ENCODE data around the gene IFNL1. TPM values are rescaled to one million over a fixed set of nuclear protein-coding genes. Genes with fewer than 3 reads are reported as not detected.

Gene IFNL1
- polyA plus RNA-seq, 4 donors: not detected

DNA sequence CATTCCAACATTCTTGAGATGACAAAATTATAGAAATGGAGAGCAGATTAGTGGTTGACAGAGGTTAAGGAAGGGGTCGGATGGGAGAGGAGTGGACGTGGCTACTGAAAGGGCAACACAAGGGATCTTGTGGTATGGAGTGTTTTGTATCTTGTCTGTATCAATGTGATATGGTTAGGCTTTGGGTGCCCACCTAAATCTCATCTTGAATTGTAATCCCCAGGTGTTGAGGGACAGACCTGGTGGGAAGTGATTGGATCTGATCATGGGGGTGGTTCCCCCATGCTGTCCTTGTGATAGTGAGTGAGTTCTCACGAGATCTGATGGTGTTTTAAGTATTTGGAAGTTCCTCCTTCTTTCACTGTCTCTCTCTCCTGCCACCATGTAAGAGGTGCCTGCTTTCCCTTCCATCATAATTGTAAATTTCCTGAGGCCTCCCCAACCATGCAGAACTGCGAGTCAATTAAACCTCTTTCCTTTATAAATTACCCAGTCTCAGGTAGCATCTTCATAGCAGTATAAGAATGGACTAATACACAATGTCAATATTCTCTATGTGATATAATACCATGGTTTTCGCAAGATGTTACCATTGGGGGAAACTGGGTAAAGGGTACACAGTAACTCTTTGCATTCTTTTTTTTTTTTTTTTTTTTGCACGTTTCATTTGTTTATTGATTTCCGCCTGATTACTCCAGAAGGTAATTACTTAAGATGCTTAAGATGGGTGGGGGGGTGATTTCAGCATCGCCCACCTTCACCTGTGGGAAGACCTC, 42.6 kb upstream of the IFNL1 start:
- Histone ChIP-seq H3K9me3 (ENCODE audit: control insufficient read depth in 2 of 2, insufficient read depth in 1 of 2, low read depth in 1 of 2, low read length in 1 of 2) (peaks cover 0 to 8% of the 10 kb centered on the region in 2 donors), H3K4me3 (ENCODE audit: low read depth in 1 of 3, low read length in 3 of 3) (no peak overlapping the region), H3K4me1 (ENCODE audit: control insufficient read depth in 3 of 3, insufficient read depth in 2 of 3, low read depth in 1 of 3, low read length in 2 of 3) (peaks cover 0 to 7% (median under 1%) of the 10 kb centered on the region in 3 donors), H3K27ac (ENCODE audit: low read depth in 1 of 3, low read length in 2 of 3) (no peak overlapping the region), H3K36me3 (ENCODE audit: control insufficient read depth in 3 of 3, insufficient read depth in 2 of 3, low read depth in 1 of 3, low read length in 3 of 3) (no peaks in the 10 kb centered on the region), H3K27me3 (ENCODE audit: control insufficient read depth in 3 of 3, insufficient read depth in 3 of 3, low read length in 3 of 3) (peaks cover 0 to 26% (median 9%) of the 10 kb centered on the region in 3 donors)
- FAIRE-seq (no peak), DNase-seq (no peak)
- 77 to 86% (median 78%) methylated on average over 8 of the region's 8 CpGs for whole genome bisulfite sequencing, 3 donors

DNA sequence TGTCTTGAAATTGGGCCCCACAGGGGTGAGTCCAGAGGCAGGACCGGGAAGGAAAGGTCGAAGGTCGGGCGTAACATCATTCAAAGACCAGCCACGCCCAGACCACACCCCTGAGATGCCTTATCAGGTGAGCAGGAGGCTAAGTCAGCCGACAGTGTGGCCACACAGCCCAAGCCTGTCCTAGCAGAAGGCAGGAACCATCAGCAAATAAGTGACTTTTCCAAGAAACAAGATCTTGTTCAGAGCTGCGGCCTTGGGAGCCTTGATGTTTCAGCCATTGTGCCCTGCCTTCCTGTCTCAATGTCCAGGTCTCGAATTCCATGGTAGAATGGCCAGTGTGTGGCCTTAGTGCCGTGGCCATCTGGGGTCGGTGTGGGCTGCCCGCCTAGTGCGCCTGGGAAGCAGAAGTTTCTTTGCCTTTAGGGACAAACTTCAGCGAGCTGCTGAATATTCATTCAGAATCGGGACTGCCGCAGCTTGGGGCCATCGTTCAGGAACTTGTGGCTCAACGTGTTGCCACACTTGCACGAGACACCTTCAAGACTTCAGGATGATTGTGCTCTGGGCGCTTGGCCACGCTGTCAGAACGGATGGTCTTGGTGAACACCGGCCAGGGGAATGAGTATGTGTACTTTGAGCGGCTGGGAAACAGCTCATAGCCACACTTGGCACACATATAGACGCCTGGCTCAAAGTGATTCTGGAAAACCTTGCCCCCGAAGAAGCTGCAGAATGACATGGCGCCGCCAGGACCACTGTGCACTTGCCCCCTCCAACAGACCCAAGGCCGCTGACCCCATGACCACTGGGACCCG, 41.5 kb upstream of the IFNL1 start:
- peaks cover 0 to 8% of the 10 kb centered on the region in 2 donors for H3K9me3 ChIP-seq (ENCODE audit: control insufficient read depth in 2 of 2, insufficient read depth in 1 of 2, low read depth in 1 of 2, low read length in 1 of 2)
- H3K4me1 ChIP-seq (ENCODE audit: control insufficient read depth in 3 of 3, insufficient read depth in 2 of 3, low read depth in 1 of 3, low read length in 2 of 3): peaks cover 0 to 7% (median 3%) of the 10 kb centered on the region in 3 donors
- no peaks in the 10 kb centered on the region for H3K36me3 ChIP-seq (ENCODE audit: control insufficient read depth in 3 of 3, insufficient read depth in 2 of 3, low read depth in 1 of 3, low read length in 3 of 3)
- FAIRE-seq (no peak), DNase-seq (peak; percentile 47 to 77)
- peaks cover 0 to 14% (median 0%) of the 10 kb centered on the region in 3 donors for H3K27me3 ChIP-seq (ENCODE audit: control insufficient read depth in 3 of 3, insufficient read depth in 3 of 3, low read length in 3 of 3)
- WGBS, 3 donors: 39 to 72% (median 43%) methylated on average over 29 of the region's 29 CpGs
- no peak overlapping the region for H3K4me3 ChIP-seq (ENCODE audit: low read depth in 1 of 3, low read length in 3 of 3)
- no peak overlapping the region for H3K27ac ChIP-seq (ENCODE audit: low read depth in 1 of 3, low read length in 2 of 3)

DNA sequence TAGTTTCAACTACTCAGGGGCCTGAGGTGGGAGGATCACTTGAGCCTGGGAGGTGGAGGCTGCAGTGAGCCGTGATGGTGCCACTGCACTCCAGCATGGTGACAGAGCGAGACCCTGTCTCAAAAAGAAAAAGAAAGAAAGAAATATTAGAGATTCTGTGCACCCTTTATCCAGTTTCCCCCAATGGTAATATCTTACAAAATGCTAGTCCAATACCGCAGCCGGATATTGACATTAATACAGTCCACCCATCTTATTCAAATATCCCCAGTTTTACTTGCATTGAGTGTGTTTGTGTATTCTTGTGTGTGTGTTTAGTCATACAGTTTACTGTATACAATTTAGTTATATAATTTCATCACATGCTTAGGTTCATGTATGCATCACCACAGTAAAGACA, 39.0 kb upstream of the IFNL1 start:
- peaks cover 0 to 10% (median 5%) of the 10 kb centered on the region in 3 donors for H3K27me3 ChIP-seq (ENCODE audit: control insufficient read depth in 3 of 3, insufficient read depth in 3 of 3, low read length in 3 of 3)
- no peak overlapping the region for H3K27ac ChIP-seq (ENCODE audit: low read depth in 1 of 3, low read length in 2 of 3)
- FAIRE-seq: no peak
- H3K36me3 ChIP-seq (ENCODE audit: control insufficient read depth in 3 of 3, insufficient read depth in 2 of 3, low read depth in 1 of 3, low read length in 3 of 3): no peaks in the 10 kb centered on the region
- peaks cover 0 to 7% (median 3%) of the 10 kb centered on the region in 3 donors for H3K4me1 ChIP-seq (ENCODE audit: control insufficient read depth in 3 of 3, insufficient read depth in 2 of 3, low read depth in 1 of 3, low read length in 2 of 3)
- WGBS, 3 donors: 94 to 100% (median 98%) methylated on average over 4 of the region's 4 CpGs
- peaks cover 0 to 8% of the 10 kb centered on the region in 2 donors for H3K9me3 ChIP-seq (ENCODE audit: control insufficient read depth in 2 of 2, insufficient read depth in 1 of 2, low read depth in 1 of 2, low read length in 1 of 2)
- no peak overlapping the region for H3K4me3 ChIP-seq (ENCODE audit: low read depth in 1 of 3, low read length in 3 of 3)
- DNase-seq: no peak

DNA sequence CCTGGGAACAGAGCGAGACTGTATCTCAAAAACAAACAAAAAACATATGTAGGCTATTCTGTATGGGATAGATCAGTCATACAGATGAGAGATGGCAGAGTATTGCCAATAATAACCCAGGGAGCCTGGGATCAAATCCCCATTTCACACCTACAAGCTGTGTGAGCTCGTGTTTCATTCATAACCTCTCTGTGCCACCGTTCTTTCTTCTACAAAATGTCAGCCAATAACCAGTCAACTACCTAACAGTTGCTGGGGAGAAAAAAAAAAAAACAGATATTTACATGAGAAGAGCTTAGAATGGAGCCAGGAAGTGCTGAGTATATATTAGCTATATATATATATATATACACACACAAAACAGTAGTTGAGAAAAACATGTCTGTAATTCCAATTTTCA, 34.5 kb upstream of the IFNL1 start:
- FAIRE-seq: no peak
- H3K9me3 ChIP-seq (ENCODE audit: control insufficient read depth in 2 of 2, insufficient read depth in 1 of 2, low read depth in 1 of 2, low read length in 1 of 2): peaks cover 0 to 7% of the 10 kb centered on the region in 2 donors
- no peaks in the 10 kb centered on the region for H3K36me3 ChIP-seq (ENCODE audit: control insufficient read depth in 3 of 3, insufficient read depth in 2 of 3, low read depth in 1 of 3, low read length in 3 of 3)
- no peak for DNase-seq
- no peak overlapping the region for H3K27ac ChIP-seq (ENCODE audit: low read depth in 1 of 3, low read length in 2 of 3)
- H3K27me3 ChIP-seq (ENCODE audit: control insufficient read depth in 3 of 3, insufficient read depth in 3 of 3, low read length in 3 of 3): peaks cover 9 to 42% (median 37%) of the 10 kb centered on the region in 3 donors
- H3K4me1 ChIP-seq (ENCODE audit: control insufficient read depth in 3 of 3, insufficient read depth in 2 of 3, low read depth in 1 of 3, low read length in 2 of 3): peaks cover 0 to 15% (median 0%) of the 10 kb centered on the region in 3 donors
- no peak overlapping the region for H3K4me3 ChIP-seq (ENCODE audit: low read depth in 1 of 3, low read length in 3 of 3)
- 73 to 90% (median 77%) methylated on average over 3 of the region's 3 CpGs for WGBS, 3 donors

DNA sequence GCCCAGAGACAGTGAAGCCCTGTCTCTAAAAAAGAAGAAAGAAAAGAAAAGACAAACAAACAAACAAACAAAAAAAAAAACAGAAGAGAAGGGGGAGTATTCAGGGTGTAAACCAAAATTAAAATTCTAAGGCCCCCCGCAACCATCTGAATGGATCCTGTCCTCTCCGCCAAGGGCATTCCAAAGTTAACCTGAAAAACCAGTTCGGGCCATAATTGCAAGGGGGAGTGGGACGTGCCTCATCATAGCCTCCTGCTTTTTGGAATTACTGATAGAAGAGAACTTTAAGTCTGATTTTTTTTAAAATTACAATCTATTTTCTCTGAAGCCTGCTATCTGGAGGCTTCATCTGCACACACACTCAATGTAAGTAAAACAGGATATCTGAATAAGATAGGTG, 33.7 kb upstream of the IFNL1 start:
- FAIRE-seq (no peak), DNase-seq (no peak)
- 86 to 87% (median 86%) methylated on average over 4 of the region's 4 CpGs for WGBS, 3 donors
- Histone ChIP-seq H3K4me3 (ENCODE audit: low read depth in 1 of 3, low read length in 3 of 3) (no peak overlapping the region), H3K36me3 (ENCODE audit: control insufficient read depth in 3 of 3, insufficient read depth in 2 of 3, low read depth in 1 of 3, low read length in 3 of 3) (no peaks in the 10 kb centered on the region), H3K9me3 (ENCODE audit: control insufficient read depth in 2 of 2, insufficient read depth in 1 of 2, low read depth in 1 of 2, low read length in 1 of 2) (peaks cover 0 to 3% of the 10 kb centered on the region in 2 donors), H3K27me3 (ENCODE audit: control insufficient read depth in 3 of 3, insufficient read depth in 3 of 3, low read length in 3 of 3) (peaks cover 9 to 42% (median 38%) of the 10 kb centered on the region in 3 donors), H3K4me1 (ENCODE audit: control insufficient read depth in 3 of 3, insufficient read depth in 2 of 3, low read depth in 1 of 3, low read length in 2 of 3) (peaks cover 0 to 15% (median 0%) of the 10 kb centered on the region in 3 donors), H3K27ac (ENCODE audit: low read depth in 1 of 3, low read length in 2 of 3) (no peak overlapping the region)

DNA sequence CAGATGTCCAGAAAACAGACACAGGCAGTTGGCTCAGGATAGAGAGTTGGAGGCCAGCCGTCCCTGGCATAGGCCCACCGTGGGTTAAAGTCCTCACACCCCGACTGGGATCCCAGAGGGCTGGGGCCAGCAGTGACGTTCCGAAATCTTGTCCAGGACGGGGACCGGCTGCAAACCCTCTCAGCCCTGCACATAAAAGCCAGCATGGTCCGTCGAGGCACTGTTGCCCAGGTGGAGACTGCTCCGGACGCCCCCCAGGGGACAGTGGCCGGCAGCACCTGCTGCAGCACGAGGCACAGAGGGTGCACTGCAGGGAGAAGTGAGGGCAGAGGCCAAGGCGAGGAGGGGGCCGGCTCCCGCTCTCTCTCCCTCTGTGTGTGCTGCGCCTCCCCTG, 32.3 kb upstream of the IFNL1 start:
- no peak overlapping the region for H3K4me3 ChIP-seq (ENCODE audit: low read depth in 1 of 3, low read length in 3 of 3)
- FAIRE-seq (no peak), DNase-seq (no peak)

DNA sequence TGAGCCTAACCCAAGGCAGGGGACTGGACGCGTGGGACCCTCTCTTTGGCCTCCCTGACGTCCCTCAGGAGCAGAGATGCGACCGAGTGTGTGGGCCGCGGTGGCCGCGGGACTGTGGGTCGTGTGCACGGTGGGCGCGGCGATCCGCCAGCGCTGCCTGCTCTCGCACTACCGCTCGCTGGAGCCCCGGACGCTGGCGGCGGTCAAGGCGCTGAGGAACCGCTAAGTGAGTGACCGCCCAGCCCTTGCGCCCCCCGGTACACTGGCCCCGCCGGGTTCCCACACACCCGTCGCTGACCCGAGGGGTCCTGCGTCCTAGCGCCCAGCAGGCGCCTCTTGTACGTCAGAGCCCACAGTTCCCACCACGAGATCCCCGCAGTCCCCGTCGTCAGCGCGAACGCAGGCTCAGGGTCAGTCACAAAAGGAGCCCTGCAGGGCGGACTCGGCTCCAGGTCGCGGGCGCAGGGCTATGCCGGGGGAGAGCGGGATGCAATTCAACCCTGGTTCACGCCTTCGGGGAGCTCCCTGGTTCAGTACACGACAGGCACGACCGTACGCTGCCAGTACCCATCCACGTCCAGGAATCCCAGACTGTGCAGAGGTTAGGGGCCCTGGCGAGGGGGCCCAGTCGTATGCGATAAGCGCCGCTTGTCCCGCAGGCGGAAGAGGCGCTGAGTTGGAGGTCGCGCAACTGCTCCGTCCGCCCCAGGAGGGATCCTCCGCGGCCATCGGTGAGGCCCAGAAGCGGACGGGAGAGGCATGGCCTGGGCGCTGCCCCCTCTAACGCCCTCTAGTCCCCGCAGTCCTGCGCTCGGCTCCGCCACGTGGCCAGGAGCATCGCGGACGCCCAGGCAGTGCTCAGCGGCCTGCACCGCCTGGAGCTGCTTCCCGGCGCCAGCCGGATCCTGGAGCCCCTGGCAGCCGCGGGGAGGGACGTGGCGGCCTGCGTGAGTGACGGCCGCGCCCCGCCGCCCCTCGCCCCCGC, 31.6 kb upstream of the IFNL1 start:
- H3K36me3 ChIP-seq (ENCODE audit: control insufficient read depth in 3 of 3, insufficient read depth in 2 of 3, low read depth in 1 of 3, low read length in 3 of 3): no peaks in the 10 kb centered on the region
- peaks cover 0 to 11% (median 0%) of the 10 kb centered on the region in 3 donors for H3K4me1 ChIP-seq (ENCODE audit: control insufficient read depth in 3 of 3, insufficient read depth in 2 of 3, low read depth in 1 of 3, low read length in 2 of 3)
- H3K4me3 ChIP-seq (ENCODE audit: low read depth in 1 of 3, low read length in 3 of 3): peak overlapping the region in 1 of 3 donors; percentile 10
- WGBS, 3 donors: 5 to 12% (median 8%) methylated on average over 82 to 102 of the region's 102 CpGs
- FAIRE-seq (no peak), DNase-seq (no peak)
- H3K27me3 ChIP-seq (ENCODE audit: control insufficient read depth in 3 of 3, insufficient read depth in 3 of 3, low read length in 3 of 3): peaks cover 9 to 42% (median 38%) of the 10 kb centered on the region in 3 donors
- peaks cover 0 to 3% of the 10 kb centered on the region in 2 donors for H3K9me3 ChIP-seq (ENCODE audit: control insufficient read depth in 2 of 2, insufficient read depth in 1 of 2, low read depth in 1 of 2, low read length in 1 of 2)
- no peak overlapping the region for H3K27ac ChIP-seq (ENCODE audit: low read depth in 1 of 3, low read length in 2 of 3)

More for the DNA sequence above, 32.3 kb upstream of the IFNL1 start:
- WGBS, 3 donors: 10 to 16% (median 13%) methylated on average over 11 to 17 of the region's 17 CpGs
- peaks cover 0 to 3% of the 10 kb centered on the region in 2 donors for H3K9me3 ChIP-seq (ENCODE audit: control insufficient read depth in 2 of 2, insufficient read depth in 1 of 2, low read depth in 1 of 2, low read length in 1 of 2)
- H3K27me3 ChIP-seq (ENCODE audit: control insufficient read depth in 3 of 3, insufficient read depth in 3 of 3, low read length in 3 of 3): peaks cover 9 to 42% (median 38%) of the 10 kb centered on the region in 3 donors
- no peak overlapping the region for H3K27ac ChIP-seq (ENCODE audit: low read depth in 1 of 3, low read length in 2 of 3)
- H3K4me1 ChIP-seq (ENCODE audit: control insufficient read depth in 3 of 3, insufficient read depth in 2 of 3, low read depth in 1 of 3, low read length in 2 of 3): peaks cover 0 to 11% (median 0%) of the 10 kb centered on the region in 3 donors
- H3K36me3 ChIP-seq (ENCODE audit: control insufficient read depth in 3 of 3, insufficient read depth in 2 of 3, low read depth in 1 of 3, low read length in 3 of 3): no peaks in the 10 kb centered on the region

Measured in small intestine (tissue), 7 donors.